K562 (cell line): ENCODE results near the gene HMOX2. TPM values are rescaled to one million over a fixed set of nuclear protein-coding genes. Genes with fewer than 3 reads are reported as not detected.

Experiments used
- ARID1B ChIP-seq: fragments of 450-650 bp; IDR thresholded peaks from 2 replicates; pipeline ENCODE4 v1.6.1; 2016; ENCODE audit warnings: antibody characterized with exemption, mild to moderate bottlenecking, inconsistent platforms
- DIDO1 ChIP-seq: fragments of 450-650 bp; IDR thresholded peaks from 2 replicates; pipeline ENCODE4 v1.6.1; 2016; ENCODE audit warnings: low read depth, missing biosample characterization, missing genetic modification characterization
- FOXA3 ChIP-seq, 2 experiments: fragments of 450-650 bp in 1 of 2; sonication (generic) in 1 of 2; formaldehyde crosslinking; IDR thresholded peaks in 1 of 2; conservative IDR thresholded peaks in 1 of 2; 2 replicates each; pipeline versions ENCODE4 v1.4.0 to v1.8.0; 2020 to 2022; ENCODE audit warnings: mild to moderate bottlenecking in 2 of 2, missing genetic modification reagents in 1 of 2
- GABPB1 ChIP-seq: sonication (generic); formaldehyde crosslinking; IDR thresholded peaks from 2 replicates; pipeline ENCODE4 v1.8.0; 2022; ENCODE audit warnings: mild to moderate bottlenecking, missing genetic modification reagents
- GABPB2 ChIP-seq: fragments of 250-450 bp; sonication (Bioruptor Pico); conservative IDR thresholded peaks from 2 replicates; pipeline ENCODE4 v1.5.1; 2021; ENCODE audit warnings: mild to moderate bottlenecking
- HSF4 ChIP-seq: fragments of 250-450 bp; sonication (Bioruptor Pico); IDR thresholded peaks from 2 replicates; pipeline ENCODE4 v2.1.2; 2022; ENCODE audit warnings: mild to moderate bottlenecking, moderate library complexity, borderline replicate concordance
- KAT2B ChIP-seq: IDR thresholded peaks from one replicate; pipeline ENCODE4 v1.6.1; 2012; ENCODE audit warnings: low read depth, mild to moderate bottlenecking, control low read depth, inconsistent platforms, low read length, moderate library complexity
- MCM5 ChIP-seq: fragments of 450-650 bp; IDR thresholded peaks from 2 replicates; pipeline ENCODE4 v1.6.1; 2016; ENCODE audit warnings: low read depth
- MYNN ChIP-seq, 2 experiments: sonication (generic); formaldehyde crosslinking in 1 of 2; IDR thresholded peaks; 2 replicates each; pipeline versions ENCODE4 v1.5.0 to v1.6.1; 2016 to 2020; ENCODE audit warnings: antibody characterized with exemption in 1 of 2, missing genetic modification reagents in 1 of 2
- NR2C2 ChIP-seq, 2 experiments: fragments of 200-800 bp in 1 of 2; sonication (Bioruptor generic) in 1 of 2; sonication (generic) in 1 of 2; formaldehyde crosslinking in 1 of 2; IDR thresholded peaks; 2 replicates each; pipeline versions ENCODE4 v1.6.1 to v1.8.0; 2016 to 2022; ENCODE audit warnings: mild to moderate bottlenecking in 1 of 2, missing compliant biosample characterization in 1 of 2, missing genetic modification characterization in 1 of 2, missing genetic modification reagents in 1 of 2
- PTTG1 ChIP-seq: fragments of 450-650 bp; IDR thresholded peaks from 2 replicates; pipeline ENCODE4 v1.6.1; 2016; ENCODE audit warnings: low read depth, mild to moderate bottlenecking, missing genetic modification characterization, missing compliant biosample characterization
- PURB ChIP-seq: sonication (generic); formaldehyde crosslinking; IDR thresholded peaks from 2 replicates; pipeline ENCODE4 v1.9.0; 2021; ENCODE audit warnings: low read depth, mild to moderate bottlenecking, missing genetic modification reagents
- SETDB1 ChIP-seq: IDR thresholded peaks from one replicate; pipeline ENCODE4 v1.6.1; 2012; ENCODE audit warnings: low read length, control low read depth, inconsistent platforms
- SMARCA4 ChIP-seq: fragments of 450-650 bp; IDR thresholded peaks from 2 replicates; pipeline ENCODE4 v1.6.1; 2016
- TEAD1 ChIP-seq, 2 experiments: fragments of 450-650 bp in 1 of 2; sonication (generic) in 1 of 2; formaldehyde crosslinking; IDR thresholded peaks; 2 replicates each; pipeline versions ENCODE4 v1.4.0 to v1.8.0; 2020 to 2022; ENCODE audit warnings: mild to moderate bottlenecking in 2 of 2, missing genetic modification reagents in 1 of 2
- TFAM ChIP-seq: fragments of 250-450 bp; sonication (Bioruptor Pico); conservative IDR thresholded peaks from 2 replicates; pipeline ENCODE4 v1.5.0; 2021; ENCODE audit warnings: mild to moderate bottlenecking, moderate library complexity
- ZBTB17 ChIP-seq: fragments of 450-650 bp; formaldehyde crosslinking; IDR thresholded peaks from 2 replicates; pipeline ENCODE4 v1.4.0; 2020; ENCODE audit warnings: mild to moderate bottlenecking
- ZBTB49 ChIP-seq: sonication (generic); formaldehyde crosslinking; IDR thresholded peaks from 2 replicates; pipeline ENCODE4 v1.8.0; 2022; ENCODE audit warnings: missing genetic modification reagents, mild to moderate bottlenecking, borderline replicate concordance
- ZBTB7A ChIP-seq: IDR thresholded peaks from 2 replicates; pipeline ENCODE4 v1.6.1; 2011; ENCODE audit warnings: low read depth, mild to moderate bottlenecking, low read length, moderate library complexity, borderline replicate concordance; ENCODE audit not compliant: control insufficient read depth
- ZNF12 ChIP-seq: sonication (generic); formaldehyde crosslinking; IDR thresholded peaks from 2 replicates; pipeline ENCODE4 v1.4.0; 2020; ENCODE audit warnings: mild to moderate bottlenecking, missing genetic modification reagents
- ZNF165 ChIP-seq: fragments of 250-450 bp; sonication (Bioruptor Pico); IDR thresholded peaks from 2 replicates; pipeline ENCODE4 v1.4.0; 2020; ENCODE audit warnings: borderline replicate concordance
- ZNF224 ChIP-seq: sonication (generic); formaldehyde crosslinking; IDR thresholded peaks from 2 replicates; pipeline ENCODE4 v1.8.0; 2022; ENCODE audit warnings: mild to moderate bottlenecking, missing genetic modification reagents
- ZNF253 ChIP-seq: fragments of 250-450 bp; sonication (Bioruptor Pico); conservative IDR thresholded peaks from 2 replicates; pipeline ENCODE4 v1.6.1; 2021; ENCODE audit warnings: mild to moderate bottlenecking
- ZNF583 ChIP-seq: fragments of 250-450 bp; sonication (Bioruptor Pico); IDR thresholded peaks from 2 replicates; pipeline ENCODE4 v1.4.0; 2020
- ZNF780A ChIP-seq: fragments of 250-450 bp; sonication (Bioruptor Pico); IDR thresholded peaks from 2 replicates; pipeline ENCODE4 v1.5.0; 2021; ENCODE audit warnings: mild to moderate bottlenecking
- polyA plus RNA-seq, 8 experiments: library from polyadenylated mRNA; depleted of rRNA in 4 of 8; stranded (reverse) in 5 of 8; unstranded in 3 of 8; fragments of >200 nt; fragmentation: Nextera tagmentation in 2 of 8; fragmentation: Illumina TruSeq in 1 of 8; extraction: Ambion mirVana in 2 of 8; extraction: Trizol in 1 of 8; gene quantifications; 2 replicates each; pipeline versions ENCODE4 v1.2.1 to v1.2.3, GENCODE V29; 2011 to 2014; ENCODE audit warnings: inconsistent platforms in 1 of 8, missing spikeins in 1 of 8
- total RNA-seq, 7 experiments: library from RNA; depleted of rRNA in 6 of 7; stranded (reverse); fragments of >200 nt in 6 of 7; fragmentation: Illumina TruSeq in 2 of 7; extraction: Trizol in 2 of 7; gene quantifications; 2 replicates each; pipeline versions ENCODE4 v1.2.1 to v1.2.3, GENCODE V29; 2011 to 2021; ENCODE audit warnings: low replicate concordance in 1 of 7
- TF ChIP-seq, protein P1 (sequence below), 2 experiments: fragments of 250-450 bp in 1 of 2; fragments of 450-650 bp in 1 of 2; sonication (Bioruptor Pico) in 1 of 2; IDR thresholded peaks; 2 replicates each; pipeline versions ENCODE4 v1.6.1 to v1.8.0; 2016 to 2021; ENCODE audit warnings: mild to moderate bottlenecking in 2 of 2, moderate library complexity in 2 of 2, missing compliant biosample characterization in 1 of 2, missing genetic modification characterization in 1 of 2

HMOX2 gene
- total and polyA plus RNA-seq, 9 of the 15 experiments (the other 6 are each of a cell fraction or from before 2014, with no cell fraction given): 26.8 to 87.4 (median 57.4) TPM

DNA sequence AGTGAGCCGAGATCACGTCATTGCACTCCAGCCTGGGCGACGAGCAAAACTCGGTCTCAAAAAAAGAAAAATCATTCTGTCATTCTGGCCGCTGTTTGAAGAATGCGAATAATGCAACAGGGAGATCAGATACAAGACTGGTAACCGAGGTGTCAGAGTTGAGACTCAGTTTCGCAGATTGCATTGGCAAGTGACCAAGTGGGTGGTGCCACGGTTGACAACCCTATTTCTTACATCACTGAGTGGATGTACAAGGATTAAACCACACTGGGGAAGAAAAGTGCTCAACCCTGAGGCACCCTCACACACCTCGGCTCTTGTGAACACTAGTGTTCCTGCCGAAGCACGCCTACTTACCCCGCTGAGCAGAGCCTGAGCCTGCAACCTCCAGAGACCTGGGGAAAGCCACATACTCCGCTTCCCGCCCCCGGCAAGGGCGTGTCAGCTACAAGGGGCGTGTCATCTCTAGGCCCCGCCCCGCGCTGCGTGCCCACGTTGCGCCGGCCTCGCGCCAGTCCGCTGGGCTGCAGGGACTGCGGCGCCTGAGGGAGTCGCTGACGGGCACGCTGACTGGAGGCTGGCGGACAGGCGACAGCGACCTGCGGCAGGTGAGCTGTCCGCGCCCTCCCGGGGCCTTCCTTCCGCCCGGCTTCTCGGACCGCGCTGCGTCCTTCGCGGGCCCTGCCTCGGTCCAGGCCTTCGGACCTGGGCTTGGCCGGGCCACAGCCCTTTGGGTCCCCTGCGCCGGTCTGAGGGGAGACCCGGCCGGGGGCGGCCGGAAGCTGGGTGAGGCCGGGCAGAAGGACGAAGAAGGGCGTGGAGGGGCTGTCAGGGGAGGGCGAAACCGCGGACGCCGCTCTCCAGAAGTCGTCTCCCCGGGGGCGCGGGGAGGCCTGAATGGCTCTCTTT, at the start of gene HMOX2 (continued):
- TF ChIP-seq ZNF583 (CRISPR knock-in tag) (no peak), ZNF165 (CRISPR knock-in tag) (no peak), ZBTB49 (no peak), KAT2B (no peak), TFAM (CRISPR knock-in tag) (no peak), SETDB1 (peak; percentile 60), MYNN (IDR thresholded peaks at IDR 0.05) (peak; percentile 40; the same call in 1 of the 2 replicates), MYNN (CRISPR knock-in tag; IDR thresholded peaks at IDR 0.05) (no peak), GABPB2 (CRISPR knock-in tag) (no peak), GABPB1 (CRISPR knock-in tag) (peak; percentile 81), DIDO1 (no peak), ZNF224 (CRISPR knock-in tag) (no peak), NR2C2 (CRISPR knock-in tag; IDR thresholded peaks at IDR 0.05) (no peak), NR2C2 (tag; IDR thresholded peaks at IDR 0.05) (peak; percentile 21; the same call in 1 of the 2 replicates), ZBTB7A (peak; percentile 74; the same call in 1 of the 2 replicates), PTTG1 (no peak), ZNF780A (CRISPR knock-in tag) (no peak), MCM5 (no peak), FOXA3 (CRISPR knock-in tag; conservative IDR thresholded peaks at IDR 0.05 in 1 of 2, IDR thresholded peaks at IDR 0.05 in 1 of 2) (no peak), ARID1B (no peak), HSF4 (CRISPR knock-in tag) (no peak), ZNF253 (no peak), SMARCA4 (no peak), ZNF12 (CRISPR knock-in tag) (no peak), ZBTB17 (no peak), PURB (CRISPR knock-in tag) (no peak), TEAD1 (CRISPR knock-in tag; IDR thresholded peaks at IDR 0.05) (peak in 1 of 2 experiments; percentile 79; a peak in 1 of 4 replicates)
- TF ChIP-seq, protein P1, sequence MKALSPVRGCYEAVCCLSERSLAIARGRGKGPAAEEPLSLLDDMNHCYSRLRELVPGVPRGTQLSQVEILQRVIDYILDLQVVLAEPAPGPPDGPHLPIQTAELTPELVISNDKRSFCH (CRISPR knock-in tag; IDR thresholded peaks at IDR 0.05): no peak
- TF ChIP-seq, protein P1 (tag; IDR thresholded peaks at IDR 0.05): no peak; the same call in 1 of the 2 replicates
